CD4-positive, alpha-beta T cell treated with Interleukin-6 at 100 ng/mL for 8 hours (primary cell): Measurements from ENCODE around the gene MACROH2A2.
"Not testable (repeated sequence)": the region's sequence is repeated elsewhere in the genome, so short reads cannot be mapped to it uniquely, and the experiment has no call there.

Experiments used
- DNase-seq: peaks from one replicate; pipeline ENCODE4 v3.0.0-alpha.2; 2020; ENCODE audit warnings: mixed read lengths, low spot score

MACROH2A2 gene

DNA sequence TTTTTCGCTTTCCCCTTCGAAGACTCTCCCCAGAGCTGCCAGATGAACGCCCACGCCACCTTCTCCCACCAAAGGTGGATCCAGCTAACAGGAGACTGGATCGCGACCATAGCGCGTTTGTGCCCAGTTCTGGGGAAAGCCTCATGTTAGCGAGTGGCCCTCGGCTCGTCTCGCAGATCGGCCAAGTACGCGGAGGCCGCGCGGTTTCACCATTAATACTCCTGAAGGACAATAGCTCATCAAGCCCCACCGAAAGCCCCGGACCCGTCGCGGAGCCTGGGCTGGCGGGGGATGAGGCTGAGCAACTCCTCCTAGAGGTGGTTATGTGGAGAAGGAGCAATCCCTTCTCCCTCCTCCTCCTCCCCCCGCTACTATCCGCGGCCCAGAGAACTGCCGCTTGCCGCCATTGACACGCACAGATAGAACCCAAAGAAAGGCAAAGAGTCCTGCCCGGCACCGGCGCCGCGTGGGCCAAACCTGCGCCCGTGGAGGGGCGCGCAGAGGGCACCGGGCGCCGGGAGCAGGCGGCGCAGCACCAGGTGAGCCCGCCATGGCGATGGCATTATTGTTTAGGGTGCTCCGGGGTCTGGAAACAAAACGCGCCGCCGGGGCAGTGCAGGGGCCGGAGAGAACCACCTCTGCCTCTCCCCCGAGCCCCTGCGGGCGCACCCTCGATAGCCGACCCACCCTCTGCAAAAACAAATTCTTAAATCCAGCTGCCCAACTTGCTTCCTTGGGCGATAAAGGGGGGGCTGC is at the start of gene MACROH2A2:
Gene MACROH2A2 (plus strand): TSS at position 385 of the 756 bp plus-strand sequence. CDS start 22,813 bp downstream, outside the sequence.
- DNase-seq = no peak

GRCh38 chr10:70007116-70007820 is 45.4 kb upstream of the MACROH2A2 start:
- DNase-seq = no peak

DNA sequence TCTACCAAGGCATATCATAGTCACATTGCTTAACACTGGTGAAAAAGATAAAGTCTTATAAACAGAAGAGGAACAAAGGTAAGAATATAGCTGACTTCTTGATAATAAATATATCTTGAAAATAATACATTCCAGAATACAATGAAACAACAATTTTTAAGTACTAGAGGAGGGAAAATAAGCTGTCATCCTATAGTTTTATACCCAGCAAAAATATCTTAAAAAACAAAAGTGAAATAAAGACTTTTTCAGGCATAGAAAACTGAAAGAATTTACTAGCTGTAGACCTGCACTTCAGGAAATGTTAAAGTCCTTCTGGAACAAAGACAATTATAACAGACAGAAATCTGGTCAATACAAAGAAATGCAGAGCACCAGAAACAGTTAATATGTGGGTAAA is 21.4 kb upstream of the MACROH2A2 start:
- DNase-seq = no peak

- no peak for DNase-seq
Observed at GRCh38 chr10:70032667-70033289, 19.9 kb upstream of the MACROH2A2 start.

GRCh38 chr10:70034232-70034631 is 18.4 kb upstream of the MACROH2A2 start:
- no peak for DNase-seq

GRCh38 chr10:70035531-70035930 is 17.1 kb upstream of the MACROH2A2 start:
- DNase-seq = no peak

DNA sequence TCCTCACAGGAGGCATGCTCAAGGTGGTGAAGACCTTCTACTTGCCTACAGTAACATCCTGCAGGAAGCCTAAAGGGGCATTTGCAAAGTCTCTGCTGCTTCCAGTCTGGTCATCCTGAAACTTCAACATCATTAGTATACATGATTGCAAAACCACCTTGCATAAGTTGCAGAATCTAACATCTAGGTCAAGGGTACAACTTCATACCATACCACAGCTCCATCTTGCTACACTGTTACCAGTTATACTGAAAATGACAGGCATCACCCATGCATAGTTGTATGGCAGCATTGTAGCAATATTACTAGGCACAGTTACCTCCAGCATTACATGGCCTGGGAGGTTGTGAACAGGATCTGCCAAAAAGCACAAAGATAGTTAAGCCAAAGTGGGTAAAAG is 13.7 kb upstream of the MACROH2A2 start:
- no peak for DNase-seq

DNA sequence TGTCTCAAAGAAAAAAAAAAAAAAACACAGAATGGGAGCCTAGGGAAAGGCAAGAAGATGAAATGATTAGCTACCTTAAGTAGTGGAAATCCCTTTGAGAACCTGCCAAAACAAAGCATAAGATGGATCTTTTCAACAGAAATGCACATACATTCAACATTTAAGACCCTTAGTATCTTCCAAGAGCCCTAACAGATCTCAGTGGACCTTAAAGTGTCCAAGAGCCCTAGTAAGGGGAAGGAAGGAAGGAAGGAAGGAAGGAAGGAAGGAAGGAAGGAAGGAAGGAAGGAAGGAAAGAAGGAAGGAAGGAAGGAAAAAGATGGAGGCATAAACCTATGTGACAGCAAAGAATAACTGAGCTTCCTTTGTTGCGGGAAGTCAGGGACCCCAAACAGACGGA is 11.6 kb upstream of the MACROH2A2 start:
- DNase-seq = no peak

GRCh38 chr10:70041739-70042138 is 10.9 kb upstream of the MACROH2A2 start:
- DNase-seq = not testable (repeated sequence)

GRCh38 chr10:70047066-70047465 is 5.6 kb upstream of the MACROH2A2 start:
- not testable (repeated sequence) for DNase-seq

DNA sequence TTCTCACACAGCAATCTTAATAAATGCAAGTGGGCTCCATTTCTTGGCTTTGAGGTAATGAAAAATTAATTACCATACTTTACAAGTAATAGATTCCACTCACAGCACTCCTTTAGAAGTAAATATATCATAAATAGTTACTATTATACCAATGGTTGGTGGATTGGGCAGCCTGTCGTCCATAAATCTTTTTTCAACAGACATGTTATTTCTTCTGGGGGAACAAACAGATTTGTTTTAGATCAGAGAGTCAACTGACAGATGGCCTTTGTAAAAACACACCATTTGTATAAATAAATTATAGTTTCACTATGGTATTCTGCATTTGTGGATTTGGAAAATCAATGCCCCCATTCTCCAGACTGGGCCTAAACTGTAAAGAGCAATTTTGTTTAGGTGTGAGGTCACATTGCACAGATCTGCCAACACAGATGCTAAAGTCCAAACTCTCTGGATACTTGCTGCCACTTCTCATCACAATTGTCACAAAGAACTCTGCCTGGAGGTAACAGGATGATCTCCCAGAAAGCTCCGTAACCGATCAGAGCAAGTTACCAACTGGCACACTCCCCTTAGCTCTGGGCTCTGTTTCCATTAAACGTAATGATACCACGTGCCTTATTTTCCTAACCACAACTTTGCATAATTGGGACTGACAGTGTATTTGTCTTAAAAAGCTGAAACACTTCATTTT is 4.5 kb upstream of the MACROH2A2 start:
- no peak for DNase-seq

GRCh38 chr10:70051848-70052247 is 798 bp upstream of the MACROH2A2 start:
- DNase-seq = no peak

- DNase-seq = no peak
Observed at GRCh38 chr10:70053218-70053840, 683 bp downstream of the MACROH2A2 start.

GRCh38 chr10:70053841-70054288 is 1.2 kb downstream of the MACROH2A2 start:
- DNase-seq = no peak

DNA sequence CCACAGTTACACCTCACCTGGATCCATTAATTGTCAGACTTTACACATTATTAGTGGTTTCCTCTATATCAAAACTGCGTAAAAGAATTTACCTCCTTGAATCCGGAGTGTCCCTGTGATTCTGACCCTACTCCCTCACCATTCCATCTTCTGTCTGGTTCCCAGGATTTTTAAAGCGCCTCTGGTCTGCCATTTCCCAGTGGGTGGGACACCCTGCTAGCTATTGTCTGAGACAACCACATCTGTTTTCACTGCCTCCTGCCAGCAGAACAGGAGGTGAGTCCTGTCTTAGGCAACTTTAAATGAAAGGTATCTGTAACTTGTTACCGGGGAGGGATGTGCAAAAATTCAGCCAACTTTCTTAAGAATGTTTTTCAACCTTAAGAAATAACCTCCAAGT is 2.3 kb downstream of the MACROH2A2 start:
- no peak for DNase-seq

GRCh38 chr10:70055550-70055949 is 2.9 kb downstream of the MACROH2A2 start:
- DNase-seq = no peak

DNA sequence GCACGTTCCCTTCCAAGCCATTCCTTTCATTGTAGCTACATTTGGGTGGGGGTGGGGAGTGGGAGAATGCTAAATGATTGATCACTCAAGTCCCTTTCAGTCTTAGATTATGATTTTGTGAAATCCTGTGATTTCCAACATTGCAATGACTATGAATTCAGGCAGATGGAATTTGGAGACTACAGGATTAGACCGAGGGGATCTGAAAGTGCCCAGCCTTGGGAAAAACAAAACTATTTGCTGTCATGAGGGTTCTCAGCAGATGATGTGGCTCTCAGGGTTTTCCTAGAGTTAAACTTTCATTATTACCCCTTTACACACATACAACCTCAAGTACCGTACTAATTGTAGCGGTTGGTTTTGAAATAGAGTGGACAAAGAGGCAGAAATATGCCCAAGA is 4.7 kb downstream of the MACROH2A2 start:
- DNase-seq = no peak

DNA sequence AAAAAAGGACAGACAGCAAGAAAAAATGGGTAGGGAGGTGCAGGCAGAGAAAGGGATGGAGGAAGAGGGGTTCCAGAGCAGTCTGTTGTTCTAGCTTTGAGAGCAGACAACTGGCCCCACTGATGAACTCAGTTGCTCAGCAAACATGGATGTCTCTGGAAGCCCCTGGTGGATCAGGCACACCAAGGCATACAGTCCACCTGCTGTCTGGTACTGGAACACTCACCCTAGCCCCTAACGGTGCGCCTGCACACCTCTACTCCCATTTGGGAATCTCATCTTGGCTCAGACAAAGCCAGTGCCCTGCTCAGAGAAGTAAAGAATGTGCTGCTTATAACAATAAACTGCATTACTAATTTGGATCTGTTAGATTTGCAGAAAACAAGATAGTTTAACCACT is 7.7 kb downstream of the MACROH2A2 start:
- DNase-seq = no peak

- no peak for DNase-seq
Observed at GRCh38 chr10:70063418-70064098, 10.9 kb downstream of the MACROH2A2 start.

DNA sequence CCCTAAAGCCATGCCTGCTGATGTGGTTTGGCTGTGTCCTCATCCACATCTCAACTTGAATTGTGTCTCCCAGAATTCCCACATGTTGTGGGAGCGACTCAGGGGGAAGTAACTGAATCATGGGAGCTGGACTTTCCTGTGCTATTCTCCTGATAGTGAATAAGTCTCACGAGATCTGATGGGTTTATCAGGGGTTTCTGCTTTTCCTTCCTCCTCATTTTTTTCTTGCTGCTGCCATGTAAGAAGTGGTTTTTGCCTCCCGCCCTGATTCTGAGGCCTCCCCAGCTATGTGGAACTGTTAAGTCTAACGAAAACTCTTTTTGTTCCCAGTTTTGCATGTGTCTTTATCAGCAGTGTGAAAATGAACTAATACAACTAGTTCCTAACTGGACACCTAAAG is 11.8 kb downstream of the MACROH2A2 start:
- DNase-seq = no peak

- DNase-seq = no peak
Observed at GRCh38 chr10:70066190-70066589, 13.5 kb downstream of the MACROH2A2 start.
